HG03060 (cell line): ENCODE results near the gene SBF1.
"Not testable (repeated sequence)": the region's sequence is repeated elsewhere in the genome, so short reads cannot be mapped to it uniquely, and the experiment has no call there.

ENCODE experiments used
- ATAC-seq: cut with Tn5 transposase; IDR thresholded peaks from one replicate; pipeline ENCODE4 v1.9.1; 2021; ENCODE audit warnings: low read depth, moderate number of reproducible peaks; ENCODE audit not compliant: unreplicated experiment

The SBF1 gene

GRCh38 chr22:50474710-50475651, at the start of gene SBF1:
TSS of gene SBF1 (minus strand) at chr22:50475035. CDS start at chr22:50474840, 195 bp downstream.
- no peak for ATAC-seq

- ATAC-seq, result no peak
Observed at GRCh38 chr22:50523806-50524675, 49.2 kb upstream of the SBF1 start.

GRCh38 chr22:50523458-50523805, 48.6 kb upstream of the SBF1 start:
- no peak for ATAC-seq

GRCh38 chr22:50522806-50523438, 48.1 kb upstream of the SBF1 start:
- ATAC-seq, result no peak

- ATAC-seq, result no peak
Observed at GRCh38 chr22:50522208-50522805, 47.5 kb upstream of the SBF1 start.

- ATAC-seq, result no peak
Observed at GRCh38 chr22:50521710-50522109, 46.9 kb upstream of the SBF1 start.

GRCh38 chr22:50520826-50521453, 46.1 kb upstream of the SBF1 start:
- ATAC-seq, result no peak

GRCh38 chr22:50520184-50520583, 45.3 kb upstream of the SBF1 start:
- ATAC-seq, result not testable (repeated sequence)

GRCh38 chr22:50519151-50519550, 44.3 kb upstream of the SBF1 start:
- no peak for ATAC-seq

- no peak for ATAC-seq
Observed at GRCh38 chr22:50518606-50519005, 43.8 kb upstream of the SBF1 start.

- ATAC-seq, result no peak
Observed at GRCh38 chr22:50517495-50518260, 42.8 kb upstream of the SBF1 start.

GRCh38 chr22:50516891-50517290, 42.1 kb upstream of the SBF1 start:
- ATAC-seq, result no peak

GRCh38 chr22:50516068-50516467, 41.2 kb upstream of the SBF1 start:
- no peak for ATAC-seq

GRCh38 chr22:50513175-50513574, 38.3 kb upstream of the SBF1 start:
- no peak for ATAC-seq

- ATAC-seq, result no peak
Observed at GRCh38 chr22:50508897-50509296, 34.1 kb upstream of the SBF1 start.

- ATAC-seq, result peak; percentile 73
Observed at GRCh38 chr22:50507991-50508884, 33.4 kb upstream of the SBF1 start, which contains the start of gene NCAPH2. TSS of gene NCAPH2 (plus strand) at chr22:50508224. CDS start at chr22:50508338, 114 bp downstream.

- no peak for ATAC-seq
Observed at GRCh38 chr22:50507421-50507990, 32.7 kb upstream of the SBF1 start, which contains the start of gene LMF2. TSS of gene LMF2 (minus strand) at chr22:50507702. CDS start at chr22:50507675, 27 bp downstream.
